Middle frontal gyrus (tissue), 1 donor: ENCODE measurements around the gene PRELID2.
"Not testable (repeated sequence)": the region's sequence is repeated elsewhere in the genome, so short reads cannot be mapped to it uniquely, and the experiment has no call there.

ENCODE experiments used
- DNase-seq: peaks from one replicate; pipeline ENCODE4 v3.0.0-alpha.2; 2015; ENCODE audit warnings: low spot score; ENCODE audit errors: extremely low spot score

PRELID2 gene

DNA sequence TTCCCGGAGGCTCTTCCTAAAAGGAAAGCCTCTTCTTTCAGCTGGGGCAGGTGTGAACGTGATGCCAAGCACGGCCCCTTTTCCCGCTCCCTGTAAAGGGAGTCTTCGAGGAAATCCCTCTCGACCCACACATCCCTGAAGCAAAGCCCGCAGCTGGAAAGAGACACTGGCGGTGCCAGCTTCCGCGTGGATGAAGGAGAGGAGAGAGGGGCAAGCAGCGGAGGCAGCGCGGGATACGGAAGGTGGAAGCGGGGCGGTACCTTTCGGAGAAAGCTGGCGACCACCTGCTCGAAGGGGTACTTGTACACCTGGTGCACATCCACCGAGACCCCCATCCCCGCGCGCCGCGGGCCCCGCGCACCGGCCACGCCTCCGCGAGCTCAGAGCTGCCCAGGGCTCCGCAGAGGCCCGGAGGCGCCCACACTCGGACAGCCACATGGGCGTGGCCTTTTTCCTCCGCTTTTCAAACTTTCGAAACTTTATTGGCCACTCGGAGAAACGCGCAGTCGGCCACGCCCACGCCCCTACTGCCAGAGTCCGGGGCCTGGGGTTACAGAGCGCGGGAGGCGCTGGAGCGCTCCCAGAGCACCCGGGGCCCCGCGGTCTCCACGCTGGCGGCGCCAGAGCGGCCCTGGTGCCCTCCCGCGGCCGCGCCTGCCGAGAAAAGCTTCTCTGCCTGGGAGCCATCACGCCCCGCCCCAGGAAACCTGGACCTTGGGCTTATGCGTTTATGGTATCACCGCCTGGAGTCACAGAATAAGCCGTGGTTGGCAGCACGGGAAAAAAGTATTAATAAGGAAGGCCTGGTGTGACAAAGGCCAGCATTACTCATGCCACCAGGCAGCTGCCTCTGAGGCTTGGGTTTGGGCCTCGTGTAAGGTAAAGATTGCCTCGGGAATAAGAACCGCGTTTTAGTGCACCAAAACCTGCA, at the start of gene PRELID2:
PRELID2 (minus strand) TSS at position 426 of the 931 bp plus-strand sequence; CDS start at position 335, 91 bp downstream.
- DNase-seq: peak; percentile 29

DNA sequence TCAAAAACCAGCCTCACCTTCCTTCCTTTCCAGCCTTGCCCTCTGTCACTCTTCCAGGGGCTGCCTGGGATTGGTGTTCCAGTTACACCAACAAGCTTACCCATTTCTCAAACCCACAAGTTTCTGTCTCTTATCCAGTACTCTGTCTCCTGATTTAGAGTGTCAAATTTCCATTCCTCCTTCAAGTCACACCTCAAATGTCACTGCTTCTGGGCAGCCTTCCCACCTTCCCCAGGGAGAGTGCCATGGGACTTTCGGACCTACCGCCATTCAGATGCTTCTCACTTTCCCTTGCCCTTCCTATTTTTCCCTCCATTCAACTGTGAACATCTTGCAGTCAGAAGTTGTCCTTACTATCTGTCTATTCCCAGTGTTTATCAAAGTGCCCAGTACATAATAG, 39.6 kb upstream of the PRELID2 start:
- no peak for DNase-seq

DNA sequence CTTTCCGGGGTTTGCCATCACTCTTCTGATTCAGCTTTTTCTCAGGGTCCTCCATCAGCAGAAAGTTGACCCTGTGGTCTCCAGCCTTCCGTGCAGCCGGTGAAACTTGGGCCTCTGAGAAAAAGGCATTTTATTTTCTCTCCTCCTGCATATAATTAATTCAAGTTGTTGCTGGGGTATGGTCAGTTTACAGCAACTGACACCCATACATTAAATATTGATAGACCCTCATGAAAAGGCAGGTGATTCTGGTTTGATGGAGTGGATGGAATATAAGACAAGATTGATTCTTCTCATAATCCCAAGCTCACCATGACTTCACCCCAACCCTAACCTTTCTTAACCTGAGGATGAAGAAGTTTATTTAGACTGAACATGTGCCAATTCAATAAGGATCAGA, 37.8 kb upstream of the PRELID2 start, which contains the start of gene GRXCR2:
GRXCR2 (minus strand) TSS at position 101 of the 400 bp plus-strand sequence; CDS start at position 55, 46 bp downstream.
- DNase-seq: no peak

DNA sequence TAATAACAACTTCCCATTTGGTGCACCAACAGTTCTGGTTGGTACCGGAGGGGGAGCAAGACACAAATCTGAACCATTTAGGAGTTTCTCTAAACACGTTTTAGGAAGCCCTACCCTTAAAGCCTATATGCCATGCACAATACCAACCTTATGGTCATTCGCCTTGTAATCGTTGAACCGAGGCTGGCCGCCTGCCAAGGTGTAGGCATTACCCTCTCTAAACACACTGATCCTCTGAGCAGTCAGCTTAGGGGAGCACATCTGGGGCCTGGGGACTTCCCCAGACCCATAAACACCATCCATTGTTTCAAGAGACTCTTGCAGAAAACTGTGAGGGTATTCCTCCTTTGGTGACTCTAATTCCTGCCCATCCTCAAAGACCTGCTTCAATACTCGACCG, 37.3 kb upstream of the PRELID2 start:
- no peak for DNase-seq

DNA sequence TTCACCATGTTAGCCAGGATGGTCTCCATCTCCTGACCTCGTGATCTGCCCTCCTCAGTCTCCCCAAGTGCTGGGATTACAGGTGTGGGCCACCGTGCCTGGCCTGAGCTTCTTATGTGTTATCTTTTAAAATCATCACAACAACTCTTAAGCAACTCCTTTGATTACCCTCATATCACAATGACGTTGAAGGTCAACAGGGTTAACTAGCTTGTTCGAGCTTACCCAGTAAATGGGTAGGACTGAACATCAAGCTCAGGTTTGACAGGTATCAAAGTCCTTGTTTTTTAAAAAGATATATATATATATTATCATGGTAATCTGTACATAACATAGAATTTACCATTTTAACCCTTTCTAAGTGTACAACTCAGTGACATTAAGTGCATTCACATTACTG, 34.6 kb upstream of the PRELID2 start:
- no peak for DNase-seq

DNA sequence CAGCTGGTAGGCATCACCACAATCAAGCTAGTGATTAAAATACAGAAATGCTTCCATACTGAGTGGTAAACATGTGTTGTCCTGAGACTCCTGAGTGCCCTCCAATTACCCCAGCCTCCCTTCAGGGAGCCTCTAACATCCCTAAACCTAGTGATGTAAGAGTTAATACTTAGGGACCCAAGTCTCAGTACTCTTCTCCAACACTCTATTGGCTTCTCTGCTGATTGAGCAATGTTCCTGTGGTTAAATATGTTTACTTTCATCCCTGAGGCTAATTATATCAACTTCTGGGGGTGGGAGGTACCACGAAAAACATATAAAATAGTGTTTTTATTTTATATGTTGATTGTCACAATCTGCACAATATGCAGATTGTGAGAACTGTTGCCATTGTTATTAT, 32.7 kb upstream of the PRELID2 start:
- no peak for DNase-seq

DNA sequence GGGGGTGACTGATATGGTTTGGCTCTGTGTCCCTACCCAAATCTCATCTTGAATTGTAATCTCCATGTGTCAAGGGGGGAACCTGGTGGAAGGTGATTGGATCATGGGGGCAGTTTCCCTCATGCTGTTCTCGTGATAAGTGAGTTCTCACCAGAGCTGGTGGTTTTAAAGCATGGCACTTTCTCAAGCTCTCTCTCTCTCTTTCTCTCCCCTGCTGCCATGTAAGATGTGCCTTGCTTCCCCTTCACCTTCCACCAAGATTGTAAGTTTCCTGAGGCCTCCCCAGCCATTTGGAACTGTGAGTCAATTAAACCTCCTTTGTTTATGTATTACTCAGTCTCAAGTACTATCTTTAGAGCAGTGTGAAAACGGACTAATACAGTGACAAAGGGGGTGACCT, 29.3 kb upstream of the PRELID2 start:
- DNase-seq: not testable (repeated sequence)

DNA sequence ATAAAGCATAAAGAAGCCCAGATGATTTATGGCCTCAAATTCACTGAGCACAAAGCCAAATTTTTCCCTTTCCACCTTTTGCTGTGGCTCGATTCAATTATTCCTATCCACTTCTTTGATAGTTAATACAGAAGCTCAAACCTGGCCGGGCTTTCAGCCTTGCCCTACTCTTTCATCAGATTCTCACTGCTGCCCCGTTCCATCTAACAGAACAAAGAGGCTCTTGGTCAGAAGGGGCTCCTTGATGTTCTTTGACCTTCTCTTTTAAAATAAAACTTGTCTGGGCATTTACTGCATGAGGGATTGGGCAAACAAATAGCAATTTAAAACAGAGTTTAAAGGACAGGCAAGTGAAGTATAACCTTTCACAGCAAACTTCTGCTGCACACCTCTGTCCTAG, 27.9 kb upstream of the PRELID2 start:
- no peak for DNase-seq

DNA sequence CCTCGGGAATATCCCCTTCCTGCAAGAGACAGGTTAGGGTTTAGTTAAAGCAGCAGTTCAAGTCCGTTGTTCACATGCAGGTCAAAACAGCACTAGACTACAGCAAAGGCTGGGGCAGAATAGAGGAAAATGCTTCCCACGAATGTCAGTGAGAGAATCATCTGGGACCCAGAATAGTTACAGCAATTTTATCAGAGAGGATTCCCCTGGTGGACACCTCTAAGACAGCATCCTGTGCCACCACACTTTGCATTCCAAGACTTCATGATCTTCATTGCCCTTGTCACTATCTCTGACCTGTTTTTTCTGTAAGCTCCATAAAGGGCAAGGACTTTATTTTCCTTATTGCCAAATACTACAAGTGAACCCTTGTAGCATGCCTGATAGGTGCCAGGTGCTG, 24.8 kb upstream of the PRELID2 start:
- no peak for DNase-seq

DNA sequence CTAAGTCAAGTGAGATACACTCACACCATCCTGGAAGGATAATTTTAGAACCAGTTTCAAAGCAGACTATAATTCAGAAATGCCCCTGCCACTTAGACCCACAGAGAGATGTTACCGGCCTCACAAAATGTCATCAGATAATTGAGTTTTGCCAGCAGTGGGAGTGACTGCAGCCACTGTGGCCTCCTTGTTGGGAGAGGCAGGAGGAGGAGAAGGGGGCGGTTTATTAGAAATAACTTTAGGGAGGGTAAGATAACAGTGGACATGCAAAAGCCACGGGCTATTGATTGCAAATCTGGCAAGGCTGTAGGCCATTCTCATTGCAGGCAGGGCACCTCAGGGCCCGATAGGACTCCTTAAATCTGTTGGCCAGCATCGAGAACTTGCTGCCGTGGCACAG, 24.3 kb upstream of the PRELID2 start:
- no peak for DNase-seq

DNA sequence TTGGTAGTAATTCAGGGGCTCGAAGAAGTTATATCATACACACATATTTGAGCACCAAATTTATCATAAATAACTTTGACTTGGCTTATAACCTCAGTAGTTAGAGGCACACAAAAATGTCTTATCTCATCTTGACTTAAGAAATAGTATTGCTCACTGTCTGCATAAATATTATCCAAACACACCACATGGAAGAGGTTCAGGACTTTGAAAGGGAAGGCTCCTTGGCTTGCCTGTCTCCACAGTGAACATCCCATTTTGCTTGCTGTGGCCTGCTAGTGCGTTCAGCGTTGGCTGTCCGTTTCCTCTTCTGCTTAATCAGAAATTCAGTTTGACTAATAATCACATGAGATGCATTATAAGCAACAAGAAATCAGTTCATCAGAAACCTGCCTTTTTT, 23.8 kb upstream of the PRELID2 start:
- no peak for DNase-seq

DNA sequence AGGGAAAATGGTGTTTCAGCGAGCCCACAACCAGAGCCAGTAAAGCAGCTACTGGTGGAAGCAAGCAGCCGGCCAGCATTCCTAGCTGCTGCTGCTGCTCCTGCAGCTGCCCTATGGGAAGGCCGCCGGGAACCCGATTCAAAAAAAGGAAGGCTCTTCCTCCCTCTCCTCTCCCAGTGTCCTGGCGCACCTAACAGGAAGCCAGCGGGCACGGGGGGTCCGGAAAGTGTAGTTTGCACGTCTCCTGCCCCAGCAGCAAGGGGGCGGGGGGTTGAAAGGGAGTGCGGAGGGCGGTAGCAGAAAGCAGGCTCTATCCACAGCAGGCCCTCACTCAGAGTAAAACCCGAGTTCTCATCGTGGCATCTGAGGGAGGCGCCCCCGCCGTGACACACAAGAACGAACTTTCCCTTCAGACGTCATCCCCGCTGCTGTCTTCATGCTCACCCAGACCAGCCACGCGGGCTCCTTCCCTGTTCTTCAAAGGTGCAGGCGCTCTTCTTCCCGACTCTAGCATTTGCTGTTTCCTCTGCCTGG, 21.2 kb upstream of the PRELID2 start:
- no peak for DNase-seq

DNA sequence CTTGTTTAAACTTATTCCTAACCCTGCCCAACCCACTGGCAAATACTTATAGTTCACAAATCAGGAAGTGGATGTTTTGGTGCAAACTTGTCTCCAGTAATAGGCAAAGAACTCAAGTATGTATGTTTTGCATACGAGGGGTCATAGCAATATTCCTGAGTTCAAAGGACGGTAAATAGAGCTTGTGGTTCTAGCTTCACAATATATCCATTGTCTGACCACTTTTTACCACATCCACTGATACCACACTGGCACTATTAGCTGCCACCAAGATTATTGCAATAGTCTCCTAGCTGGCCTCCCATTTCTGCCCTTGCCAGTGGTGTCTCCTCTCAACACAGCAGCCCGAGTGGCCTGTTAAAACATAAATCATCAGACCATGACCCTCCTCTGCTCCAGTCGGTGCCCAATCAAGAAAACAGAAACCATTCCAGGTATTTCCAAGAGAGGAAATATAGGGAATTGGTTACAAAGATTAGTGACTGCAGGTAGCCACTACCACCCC, 20.7 kb upstream of the PRELID2 start:
- no peak for DNase-seq

DNA sequence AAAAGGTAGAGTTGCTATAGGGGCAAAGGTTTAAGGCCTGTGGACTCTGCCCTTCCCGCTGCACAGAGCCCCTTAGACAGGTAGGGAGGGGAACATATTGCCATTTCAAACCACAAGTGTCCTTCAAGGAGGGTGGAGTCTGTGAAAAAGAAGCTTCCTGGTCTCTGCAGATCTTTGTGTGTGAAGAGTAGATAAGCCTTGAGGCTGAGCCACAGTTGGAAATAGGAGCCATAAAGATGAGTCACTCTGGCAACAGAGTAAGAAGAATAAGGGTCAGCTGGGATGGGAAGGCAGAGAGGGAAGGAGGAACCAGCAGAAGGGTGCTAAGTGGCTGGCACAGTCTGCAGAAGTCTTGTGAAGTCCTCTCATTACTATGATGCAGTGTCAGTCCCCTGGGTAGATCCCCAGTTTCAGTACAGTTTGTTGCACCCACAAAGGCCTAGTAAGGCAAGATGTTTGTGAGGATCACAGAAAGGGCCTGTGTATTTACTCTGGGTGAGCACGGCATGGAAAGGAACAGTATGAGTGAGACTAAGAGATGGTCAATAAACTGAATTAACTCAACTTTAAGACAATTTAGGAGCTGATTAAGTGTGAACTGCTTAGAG, 19.6 kb upstream of the PRELID2 start:
- DNase-seq: no peak

DNA sequence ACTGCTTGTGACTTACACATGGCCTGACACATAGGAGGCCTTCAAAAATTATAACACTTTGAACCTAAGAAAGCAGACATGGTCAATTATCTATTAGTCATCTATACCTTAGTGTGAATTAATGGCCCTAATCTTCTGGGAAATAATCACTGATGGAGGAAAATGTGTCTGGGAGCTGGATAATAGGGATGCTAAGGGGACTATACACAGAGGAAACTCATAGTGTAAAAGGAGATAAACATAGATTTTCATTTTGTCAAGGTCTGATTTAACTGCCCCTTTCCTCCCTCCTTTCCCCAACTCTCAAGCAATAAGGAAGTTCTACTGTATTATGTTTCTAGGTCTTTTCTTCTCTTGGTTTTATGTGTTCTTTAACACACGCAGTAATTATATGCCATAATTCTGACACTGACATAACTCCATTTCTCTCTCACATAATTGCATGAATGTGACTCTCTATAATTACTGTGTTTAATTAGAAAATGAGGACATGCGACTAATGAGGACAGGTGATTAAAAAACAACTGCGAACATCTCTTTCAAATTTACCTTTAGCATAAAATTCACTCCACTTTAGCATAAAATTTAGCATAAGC, 18.7 kb upstream of the PRELID2 start:
- no peak for DNase-seq

DNA sequence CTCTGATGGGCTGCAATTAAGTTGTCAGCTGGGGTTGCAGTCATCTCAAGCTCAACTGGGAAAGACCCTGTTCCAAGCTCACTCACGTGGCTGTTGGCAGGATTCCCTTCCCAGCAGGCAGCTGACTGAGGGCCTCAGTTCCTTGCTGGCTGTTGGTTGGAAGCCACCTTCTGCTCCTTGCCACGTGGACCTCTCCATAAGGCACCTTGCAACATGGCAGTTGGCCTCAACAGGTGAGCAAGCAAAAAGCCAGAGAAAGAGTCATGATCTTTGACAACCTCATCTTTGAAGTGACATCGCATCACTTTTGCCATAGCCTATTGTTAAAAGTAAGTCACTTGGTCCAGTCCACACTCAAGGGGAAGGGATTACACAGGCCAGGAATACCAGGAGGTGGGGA, 17.8 kb upstream of the PRELID2 start:
- no peak for DNase-seq

DNA sequence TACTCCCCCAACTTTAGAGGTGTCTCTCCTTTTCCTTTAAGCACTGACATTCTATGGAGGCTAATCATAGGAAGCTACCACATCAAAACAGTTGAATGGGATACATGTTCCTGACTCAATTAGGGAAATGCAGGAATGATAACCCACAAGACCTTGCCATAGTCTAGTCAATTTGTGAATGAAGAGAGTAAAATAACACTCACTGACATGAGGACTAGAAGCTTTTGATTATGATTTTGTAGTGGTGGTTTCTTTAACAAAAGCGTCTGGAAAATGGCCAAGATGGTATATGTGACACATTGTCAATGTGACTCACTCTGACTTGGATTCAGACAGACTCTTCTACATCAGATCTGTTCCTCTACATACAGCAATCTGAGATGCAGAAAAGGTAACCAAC, 13.7 kb upstream of the PRELID2 start:
- DNase-seq: no peak

DNA sequence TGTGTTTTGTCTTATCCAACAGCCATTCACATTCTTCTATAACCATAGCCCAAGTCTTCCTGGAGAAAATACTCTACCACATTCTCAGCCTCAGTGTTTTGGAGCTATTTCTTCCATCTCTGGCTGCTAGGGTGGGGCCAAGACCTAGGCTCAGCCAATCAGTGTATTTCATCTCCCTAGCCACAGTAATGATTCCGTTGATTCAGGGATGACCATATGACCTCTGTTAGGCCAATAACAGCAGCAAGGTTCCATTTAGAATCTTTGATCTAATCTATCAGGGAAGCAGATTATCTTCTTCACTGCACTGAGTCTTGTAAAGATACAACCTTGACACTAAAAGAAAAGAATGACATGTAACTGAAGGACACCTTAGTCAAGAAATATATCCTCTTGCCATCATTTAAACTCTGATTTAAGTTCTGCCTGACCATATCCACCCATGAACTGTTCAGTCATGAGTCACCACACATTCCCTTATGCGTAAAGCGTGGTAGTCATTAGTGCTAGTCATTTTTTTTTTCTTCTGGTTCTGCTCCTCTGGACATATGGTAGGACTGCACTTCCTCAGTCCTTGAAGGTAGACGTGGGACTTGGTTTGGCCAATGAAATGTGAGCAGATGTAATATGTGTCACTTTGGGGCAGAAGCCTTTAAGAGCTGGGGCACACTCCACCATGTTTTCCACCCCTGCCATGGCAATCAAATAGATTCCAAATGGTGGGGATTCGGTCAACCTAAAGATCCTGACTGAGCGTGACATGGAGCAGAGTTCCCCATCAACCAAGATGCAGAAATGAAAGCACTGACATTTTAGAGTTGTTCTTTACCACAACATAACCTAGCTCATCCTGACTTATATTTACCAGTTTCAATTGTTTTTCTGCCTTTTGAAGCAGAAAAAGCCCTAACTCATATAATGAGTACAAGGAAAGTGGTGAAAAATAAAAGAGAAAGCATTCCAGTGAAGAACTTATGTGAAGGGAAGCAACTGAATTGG, 12.7 kb upstream of the PRELID2 start:
- DNase-seq: no peak

DNA sequence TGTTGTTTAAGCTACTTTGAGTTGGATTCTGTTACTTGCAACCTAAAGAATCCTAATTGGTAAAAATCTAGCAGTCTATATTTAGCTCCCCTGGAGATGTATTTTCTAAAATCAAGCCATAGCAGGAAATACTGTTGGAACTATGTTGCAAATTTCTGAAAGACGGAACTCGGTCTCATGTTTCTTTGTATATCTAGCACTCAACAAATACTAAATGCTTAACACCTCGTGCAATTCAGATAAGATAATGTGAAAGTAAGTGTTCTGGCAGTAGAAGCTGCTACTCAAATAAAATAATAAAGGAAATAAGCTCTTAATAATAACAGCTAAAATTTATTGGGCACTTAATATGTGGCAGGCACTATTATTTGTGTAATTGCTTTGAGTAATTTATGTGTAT, 10.9 kb upstream of the PRELID2 start:
- no peak for DNase-seq

DNA sequence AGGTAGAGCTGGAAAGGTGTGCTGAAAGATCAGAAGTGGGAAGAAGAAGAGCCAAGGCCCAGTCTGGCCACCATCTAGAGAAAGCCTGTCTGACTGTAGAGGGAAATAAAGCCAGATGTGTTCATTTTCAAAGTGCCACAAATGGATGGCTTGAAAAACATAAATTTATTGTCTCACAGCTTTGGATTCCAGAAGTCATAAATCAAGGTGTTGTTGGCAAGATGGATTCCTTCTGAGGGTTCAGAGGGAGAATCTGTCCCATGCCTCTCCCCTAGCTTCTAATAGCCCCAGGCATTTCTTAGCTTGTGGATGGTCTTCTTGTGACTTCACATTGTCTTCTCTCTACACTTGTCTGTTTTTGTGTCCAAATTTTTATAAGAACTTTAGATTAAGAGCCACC, 6.2 kb upstream of the PRELID2 start:
- DNase-seq: no peak
